Duodenal mucosa (tissue), 2 donors: ENCODE data around the gene NAXE.

Experiments
- H3K27ac ChIP-seq: one replicate; pipeline ENCODE4 v1.7.0; 2013; ENCODE audit warnings: low read depth, low read length
- H3K27me3 ChIP-seq, 2 donors: one replicate each; pipeline ENCODE4 v1.7.0; 2013; ENCODE audit warnings: low read length in 2 of 2, control low read depth in 1 of 2; ENCODE audit not compliant: insufficient read depth in 2 of 2, control insufficient read depth in 1 of 2
- H3K36me3 ChIP-seq, 2 donors: one replicate each; pipeline ENCODE4 v1.7.0; 2013; ENCODE audit warnings: low read length in 2 of 2, control low read depth in 1 of 2; ENCODE audit not compliant: insufficient read depth in 2 of 2, control insufficient read depth in 1 of 2
- H3K4me1 ChIP-seq, 2 donors: one replicate each; pipeline ENCODE4 v1.7.0; 2013; ENCODE audit warnings: low read length in 2 of 2, control low read depth in 1 of 2; ENCODE audit not compliant: insufficient read depth in 2 of 2, control insufficient read depth in 1 of 2
- H3K4me3 ChIP-seq, 2 donors: one replicate each; pipeline ENCODE4 v1.7.0; 2013; ENCODE audit warnings: low read length in 2 of 2, low read depth in 1 of 2
- H3K9ac ChIP-seq, 2 donors: one replicate each; pipeline ENCODE4 v1.7.0; 2013; ENCODE audit warnings: low read length in 2 of 2, low read depth in 1 of 2
- H3K9me3 ChIP-seq, 2 donors: one replicate each; pipeline ENCODE4 v1.7.0; 2013; ENCODE audit warnings: low read length in 2 of 2, control low read depth in 1 of 2; ENCODE audit not compliant: control insufficient read depth in 1 of 2

NAXE gene

GRCh38 chr1:156591432-156592157 is at the start of gene NAXE:
TSS of gene NAXE (plus strand) at chr1:156591776. CDS start at chr1:156591805, 29 bp downstream.
- Histone ChIP-seq H3K36me3 (peaks cover 8 to 36% of the 10 kb centered on the region in 2 donors), H3K4me3 (peak within 1 kb of the TSS; percentile 75 to 95), H3K4me1 (peaks cover 14 to 16% of the 10 kb centered on the region in 2 donors), H3K27me3 (no peaks in the 10 kb centered on the region), H3K9me3 (no peaks in the 10 kb centered on the region), H3K27ac (peak within 1 kb of the TSS; percentile 61), H3K9ac (peak within 1 kb of the TSS; percentile 78 to 98)

GRCh38 chr1:156543066-156543465 is 48.5 kb upstream of the NAXE start:
- no peaks in the 10 kb centered on the region for H3K9me3 ChIP-seq
- peaks cover 0 to 5% of the 10 kb centered on the region in 2 donors for H3K4me1 ChIP-seq
- peaks cover 3 to 26% of the 10 kb centered on the region in 2 donors for H3K36me3 ChIP-seq
- no peaks in the 10 kb centered on the region for H3K27me3 ChIP-seq
- no peak overlapping the region for H3K9ac ChIP-seq
- no peak overlapping the region for H3K4me3 ChIP-seq
- no peak overlapping the region for H3K27ac ChIP-seq

GRCh38 chr1:156544592-156545102 is 46.9 kb upstream of the NAXE start:
- Histone ChIP-seq H3K27ac (no peak overlapping the region), H3K4me1 (peaks cover 0 to 5% of the 10 kb centered on the region in 2 donors), H3K27me3 (no peaks in the 10 kb centered on the region), H3K4me3 (no peak overlapping the region), H3K9me3 (no peaks in the 10 kb centered on the region), H3K9ac (no peak overlapping the region), H3K36me3 (peaks cover 3 to 27% of the 10 kb centered on the region in 2 donors)

- Histone ChIP-seq H3K4me1 (peaks cover 0 to 5% of the 10 kb centered on the region in 2 donors), H3K4me3 (no peak overlapping the region), H3K9me3 (no peaks in the 10 kb centered on the region), H3K27me3 (no peaks in the 10 kb centered on the region), H3K27ac (no peak overlapping the region), H3K9ac (no peak overlapping the region), H3K36me3 (peaks cover 3 to 34% of the 10 kb centered on the region in 2 donors)
These were observed 45.3 kb upstream of the NAXE start for GRCh38 chr1:156546267-156546666.

- Histone ChIP-seq H3K27ac (no peak overlapping the region), H3K27me3 (no peaks in the 10 kb centered on the region), H3K4me3 (no peak overlapping the region), H3K9ac (no peak overlapping the region), H3K4me1 (no peaks in the 10 kb centered on the region), H3K36me3 (peaks cover 3 to 30% of the 10 kb centered on the region in 2 donors), H3K9me3 (no peaks in the 10 kb centered on the region)
These were observed 44.1 kb upstream of the NAXE start for GRCh38 chr1:156547434-156547833.

- Histone ChIP-seq H3K27me3 (no peaks in the 10 kb centered on the region), H3K36me3 (peaks cover 3 to 30% of the 10 kb centered on the region in 2 donors), H3K4me3 (no peak overlapping the region), H3K9me3 (no peaks in the 10 kb centered on the region), H3K4me1 (no peaks in the 10 kb centered on the region), H3K9ac (no peak overlapping the region), H3K27ac (no peak overlapping the region)
These were observed 43.6 kb upstream of the NAXE start for GRCh38 chr1:156547982-156548381.

- Histone ChIP-seq H3K4me1 (no peaks in the 10 kb centered on the region), H3K36me3 (peaks cover 0 to 30% of the 10 kb centered on the region in 2 donors), H3K27ac (no peak overlapping the region), H3K9me3 (no peaks in the 10 kb centered on the region), H3K4me3 (no peak overlapping the region), H3K27me3 (no peaks in the 10 kb centered on the region), H3K9ac (no peak overlapping the region)
These were observed 42.2 kb upstream of the NAXE start for GRCh38 chr1:156549390-156549789.

GRCh38 chr1:156549831-156550230 is 41.7 kb upstream of the NAXE start:
- Histone ChIP-seq H3K27me3 (no peaks in the 10 kb centered on the region), H3K4me3 (no peak overlapping the region), H3K9me3 (no peaks in the 10 kb centered on the region), H3K36me3 (peaks cover 0 to 30% of the 10 kb centered on the region in 2 donors), H3K27ac (no peak overlapping the region), H3K9ac (no peak overlapping the region), H3K4me1 (no peaks in the 10 kb centered on the region)

- Histone ChIP-seq H3K9me3 (no peaks in the 10 kb centered on the region), H3K9ac (no peak overlapping the region), H3K36me3 (peaks cover 0 to 30% of the 10 kb centered on the region in 2 donors), H3K4me1 (no peaks in the 10 kb centered on the region), H3K4me3 (no peak overlapping the region), H3K27ac (no peak overlapping the region), H3K27me3 (no peaks in the 10 kb centered on the region)
These were observed 41.2 kb upstream of the NAXE start for GRCh38 chr1:156550346-156550745.

- Histone ChIP-seq H3K9me3 (no peaks in the 10 kb centered on the region), H3K27ac (no peak overlapping the region), H3K4me3 (no peak overlapping the region), H3K36me3 (peaks cover 0 to 36% of the 10 kb centered on the region in 2 donors), H3K9ac (no peak overlapping the region), H3K27me3 (no peaks in the 10 kb centered on the region), H3K4me1 (no peaks in the 10 kb centered on the region)
These were observed 40.4 kb upstream of the NAXE start for GRCh38 chr1:156551066-156551643.
